ENCODE results near the gene MB21D2.

Gene MB21D2

GRCh38 chr3:192863091-192863420 is 54.6 kb downstream of the MB21D2 start (continued):
- TF ChIP-seq KLF10 (tag by site-specific recombination; IDR thresholded peaks at IDR 0.05) (no peak), GLIS1 (tag by site-specific recombination; IDR thresholded peaks at IDR 0.05) (no peak), ZNF416 (tag by site-specific recombination; IDR thresholded peaks at IDR 0.05) (no peak), PRDM2 (tag by site-specific recombination; IDR thresholded peaks at IDR 0.05; ENCODE audit: borderline replicate concordance) (no peak), ZNF19 (tag by site-specific recombination; IDR thresholded peaks at IDR 0.05; ENCODE audit: low read depth) (no peak)

- TF ChIP-seq ZBTB48 (tag by site-specific recombination; IDR thresholded peaks at IDR 0.05) (no peak), ZNF354C (tag by site-specific recombination; IDR thresholded peaks at IDR 0.05; ENCODE audit: borderline replicate concordance, low read depth) (no peak), ZBTB1 (tag by site-specific recombination; IDR thresholded peaks at IDR 0.05) (no peak), ZNF157 (tag by site-specific recombination; IDR thresholded peaks at IDR 0.05) (no peak), ZNF600 (tag by site-specific recombination; IDR thresholded peaks at IDR 0.05) (no peak), HOXC10 (CRISPR knock-in tag; IDR thresholded peaks at IDR 0.05) (no peak), HOXA7 (CRISPR knock-in tag; IDR thresholded peaks at IDR 0.05; ENCODE audit: borderline replicate concordance) (no peak), ZNF449 (tag by site-specific recombination; IDR thresholded peaks at IDR 0.05) (no peak), ZNF10 (tag by site-specific recombination; IDR thresholded peaks at IDR 0.05) (no peak), PRDM6 (tag by site-specific recombination; IDR thresholded peaks at IDR 0.05) (no peak), KLF17 (tag by site-specific recombination; IDR thresholded peaks at IDR 0.05) (no peak), ZNF350 (tag by site-specific recombination; IDR thresholded peaks at IDR 0.05) (no peak), ZNF184 (tag by site-specific recombination; IDR thresholded peaks at IDR 0.05) (no peak), ZNF626 (tag by site-specific recombination; IDR thresholded peaks at IDR 0.05) (no peak), ZNF416 (tag by site-specific recombination; IDR thresholded peaks at IDR 0.05) (no peak), PATZ1 (tag by site-specific recombination; IDR thresholded peaks at IDR 0.05) (no peak), ZNF433 (tag by site-specific recombination; IDR thresholded peaks at IDR 0.05; ENCODE audit: low read depth) (no peak), ZNF596 (tag by site-specific recombination; IDR thresholded peaks at IDR 0.05) (no peak), BCL11B (tag by site-specific recombination; IDR thresholded peaks at IDR 0.05; ENCODE audit: low read depth) (no peak), BCL6B (tag by site-specific recombination; IDR thresholded peaks at IDR 0.05) (no peak)
- ChIA-PET POLR2A (no interaction called here), CTCF (no interaction called here)
- Histone ChIP-seq H3K36me3 (ENCODE audit: control insufficient read depth in 2 of 2, insufficient read depth in 1 of 2, low read length in 2 of 2) (no peaks in the 10 kb centered on the region), H3K4me1 (ENCODE audit: control insufficient read depth, insufficient read depth, low read length) (no peaks in the 10 kb centered on the region), H3K4me3 (ENCODE audit: low read depth, low read length) (no peak overlapping the region), H3K9me3 (ENCODE audit: control insufficient read depth, insufficient read depth, low read depth, low read length) (no peaks in the 10 kb centered on the region), H3K27ac (ENCODE audit: extremely low read depth, low read depth, low read length) (no peak overlapping the region)
These were observed 55.1 kb downstream of the MB21D2 start for GRCh38 chr3:192862408-192863090.

Data from HEK293 (cell line).